GM21786 (cell line): Measurements from ENCODE around the gene C19orf53.

Experiments
- ATAC-seq: cut with Tn5 transposase; IDR thresholded peaks from one replicate; pipeline ENCODE4 v1.9.1; 2021; ENCODE audit not compliant: unreplicated experiment

The C19orf53 gene

GRCh38 chr19:13825489-13826441, 51.5 kb downstream of the C19orf53 start:
- no peak for ATAC-seq

GRCh38 chr19:13826652-13827235, 52.5 kb downstream of the C19orf53 start:
- ATAC-seq = no peak

- ATAC-seq = no peak
These were observed 53.4 kb downstream of the C19orf53 start for GRCh38 chr19:13827656-13828055.
